HG03045 (cell line): ENCODE measurements around the gene RBM26.
"Not testable (repeated sequence)": the region's sequence is repeated elsewhere in the genome, so short reads cannot be mapped to it uniquely, and the experiment has no call there.

ENCODE experiments used
- ATAC-seq: cut with Tn5 transposase; IDR thresholded peaks from one replicate; pipeline ENCODE4 v1.9.1; 2021; ENCODE audit warnings: mild to moderate bottlenecking, moderate library complexity; ENCODE audit not compliant: unreplicated experiment

Gene RBM26

DNA sequence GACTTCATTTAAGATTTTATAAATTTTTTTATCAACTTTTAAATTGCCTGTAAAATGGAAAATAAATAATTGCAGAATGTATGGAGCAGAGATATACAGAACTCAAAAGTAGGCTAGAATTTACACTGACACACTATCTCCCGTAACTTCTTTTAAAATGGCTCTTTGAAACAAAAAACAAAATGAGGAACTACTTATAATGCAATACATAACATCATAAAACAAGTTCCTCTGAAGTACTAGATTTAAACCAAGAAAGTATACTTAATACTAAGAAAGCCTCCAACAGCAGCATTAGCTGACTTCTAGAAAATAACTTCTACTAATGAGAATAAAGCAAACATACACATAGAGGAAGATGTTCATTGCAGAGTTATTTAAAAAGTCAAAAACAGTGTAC, 17.0 kb downstream of the RBM26 start:
- no peak for ATAC-seq

DNA sequence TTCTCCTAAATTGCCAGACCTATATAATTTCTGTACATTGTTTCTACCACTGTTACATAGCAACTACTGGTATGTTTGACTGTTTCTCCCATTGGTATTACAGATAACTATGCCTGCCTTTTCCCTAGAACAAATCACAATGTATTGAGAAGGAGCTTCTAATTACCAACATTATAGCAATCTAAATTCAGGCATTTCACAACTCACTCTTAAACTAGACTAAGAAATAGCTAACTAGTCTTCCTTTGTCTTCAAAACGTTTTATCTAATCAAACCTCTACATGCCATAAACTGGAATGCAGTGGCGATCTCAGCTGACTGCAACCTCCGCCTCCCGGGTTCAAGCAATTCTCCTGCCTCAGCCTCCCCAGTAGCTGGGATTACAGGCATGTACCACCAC, 18.2 kb downstream of the RBM26 start:
- no peak for ATAC-seq

GRCh38 chr13:79386125-79386826, 19.8 kb downstream of the RBM26 start:
- peak; percentile 5 for ATAC-seq

DNA sequence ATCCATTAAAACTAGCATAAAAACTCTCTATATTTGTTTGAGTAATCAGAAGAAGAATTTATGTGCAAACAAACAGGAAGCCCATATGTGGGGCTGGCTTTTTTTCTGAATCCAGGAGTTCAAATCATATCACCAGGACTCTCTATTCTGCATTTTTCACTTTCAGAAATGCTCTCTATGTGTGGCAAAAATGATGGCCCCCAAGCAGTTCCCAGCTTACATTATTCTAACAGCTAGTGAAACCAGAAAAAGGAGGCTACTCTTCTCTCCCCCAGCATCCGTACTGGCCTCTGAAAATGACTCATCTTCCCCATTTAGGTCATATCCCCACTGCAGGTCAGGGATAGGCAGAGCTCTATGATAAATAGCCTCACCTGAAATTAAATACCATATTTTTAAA, 20.4 kb downstream of the RBM26 start:
- ATAC-seq = peak; percentile 95

DNA sequence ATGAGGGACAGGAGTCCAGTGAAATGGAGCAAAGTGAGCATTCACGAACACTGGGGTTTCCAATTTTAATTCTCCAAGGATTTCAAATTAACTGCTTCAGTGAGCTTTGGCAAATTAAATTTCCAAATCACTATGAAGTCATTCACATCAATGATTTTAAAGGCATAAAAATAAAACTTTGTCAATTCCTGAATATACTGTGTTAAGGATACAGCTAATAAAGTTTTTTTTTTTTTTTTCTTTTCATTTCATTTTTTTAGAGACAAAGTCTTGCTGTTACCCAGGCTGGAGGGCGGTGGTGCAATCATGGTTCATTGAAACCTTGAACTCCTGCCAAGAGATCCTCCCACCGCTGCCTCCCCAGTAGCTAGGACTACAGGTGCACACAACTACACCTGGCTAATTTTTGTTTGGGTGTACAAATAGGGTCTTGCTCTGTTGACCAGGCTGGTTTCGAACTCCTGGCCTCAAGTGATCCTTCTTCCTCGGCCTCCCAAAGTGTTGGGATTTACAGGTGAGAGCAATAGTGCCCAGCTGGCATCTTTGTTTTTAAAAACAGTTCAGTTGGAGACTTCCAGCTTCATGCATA, 21.9 kb downstream of the RBM26 start:
- ATAC-seq = no peak

- peak; percentile 40 for ATAC-seq
These were observed 23.3 kb downstream of the RBM26 start for GRCh38 chr13:79382545-79383275.

GRCh38 chr13:79380997-79381396, 25.1 kb downstream of the RBM26 start:
- no peak for ATAC-seq

DNA sequence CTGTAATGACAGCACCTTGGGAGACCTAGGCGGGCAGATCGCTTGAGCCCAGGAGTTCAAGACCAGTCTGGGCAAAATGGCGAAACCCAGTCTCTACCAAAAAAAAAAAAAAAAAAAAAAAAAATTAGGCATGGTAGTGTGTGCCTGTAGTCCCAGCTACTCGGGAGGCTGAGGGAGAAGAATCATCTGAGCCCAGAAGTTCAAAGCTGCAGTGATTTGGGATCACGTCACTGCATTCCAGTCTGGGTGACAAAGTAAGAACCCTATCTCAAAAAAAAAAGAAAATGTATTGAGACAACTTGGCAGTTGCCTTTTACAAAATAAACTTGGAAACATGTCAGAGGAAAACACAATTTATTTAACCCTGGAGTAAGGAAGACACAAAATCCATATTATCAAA, 26.8 kb downstream of the RBM26 start:
- ATAC-seq = no peak

- ATAC-seq = no peak
These were observed 29.2 kb downstream of the RBM26 start for GRCh38 chr13:79376843-79377242.

GRCh38 chr13:79374578-79374977, 31.5 kb downstream of the RBM26 start:
- no peak for ATAC-seq

GRCh38 chr13:79373916-79374315, 32.1 kb downstream of the RBM26 start:
- no peak for ATAC-seq

DNA sequence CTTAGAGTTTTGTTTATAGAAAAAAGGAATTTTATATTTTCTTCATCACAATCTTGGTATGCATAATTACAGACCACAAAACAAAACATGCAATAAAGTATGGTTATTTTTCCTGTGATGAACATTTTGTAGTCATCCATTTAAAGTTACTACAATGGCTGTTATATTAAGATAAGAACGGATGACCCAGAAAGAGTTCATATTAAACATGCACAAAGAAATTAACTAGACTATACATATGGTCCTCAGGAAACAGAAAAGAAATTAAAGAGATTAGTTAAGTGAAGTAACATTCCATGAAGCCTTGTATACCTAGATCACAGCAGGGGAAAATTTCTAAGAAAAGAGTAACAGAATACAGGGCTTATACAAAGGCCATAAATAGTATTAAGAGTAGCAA, 36.8 kb downstream of the RBM26 start:
- ATAC-seq = no peak

DNA sequence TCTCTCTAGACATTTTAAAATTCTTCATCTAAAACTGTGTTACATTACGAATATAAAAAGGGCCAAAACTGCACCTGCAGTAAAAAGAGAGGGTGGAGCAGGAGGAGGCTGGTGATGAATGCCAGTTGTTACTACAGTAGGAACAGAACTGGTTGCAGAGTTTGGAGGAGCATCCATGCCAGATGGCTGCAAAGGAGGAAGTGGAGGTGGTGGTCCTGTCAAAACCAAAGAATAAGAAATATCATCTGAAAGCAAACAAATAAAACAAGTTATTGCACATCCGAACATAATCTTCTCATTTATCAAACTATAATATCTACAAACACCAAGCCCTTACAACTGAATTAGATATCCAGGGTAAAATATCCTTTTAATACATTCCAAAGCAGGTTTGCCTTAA, 40.1 kb downstream of the RBM26 start:
- no peak for ATAC-seq

- no peak for ATAC-seq
These were observed 44.8 kb downstream of the RBM26 start for GRCh38 chr13:79361299-79361698.

DNA sequence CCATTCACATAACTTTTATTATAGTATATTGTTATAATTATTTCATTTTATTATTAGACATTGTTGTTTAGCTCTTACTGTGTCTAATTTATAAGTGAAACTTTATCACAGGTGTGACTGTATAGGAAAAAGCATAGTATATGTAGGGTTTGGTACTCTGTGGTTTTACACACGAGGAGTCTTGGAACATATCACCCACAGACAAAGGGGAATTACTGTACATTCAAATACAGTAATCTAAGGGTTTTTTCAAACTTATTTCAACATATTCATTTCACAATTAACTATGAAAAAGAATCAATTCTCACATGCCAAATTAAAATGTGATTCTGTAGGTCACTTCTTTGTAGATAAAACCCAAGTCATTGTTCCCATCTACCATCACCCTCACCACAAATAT, 46.0 kb downstream of the RBM26 start:
- ATAC-seq = no peak

- no peak for ATAC-seq
These were observed 47.0 kb downstream of the RBM26 start for GRCh38 chr13:79359064-79359463.

DNA sequence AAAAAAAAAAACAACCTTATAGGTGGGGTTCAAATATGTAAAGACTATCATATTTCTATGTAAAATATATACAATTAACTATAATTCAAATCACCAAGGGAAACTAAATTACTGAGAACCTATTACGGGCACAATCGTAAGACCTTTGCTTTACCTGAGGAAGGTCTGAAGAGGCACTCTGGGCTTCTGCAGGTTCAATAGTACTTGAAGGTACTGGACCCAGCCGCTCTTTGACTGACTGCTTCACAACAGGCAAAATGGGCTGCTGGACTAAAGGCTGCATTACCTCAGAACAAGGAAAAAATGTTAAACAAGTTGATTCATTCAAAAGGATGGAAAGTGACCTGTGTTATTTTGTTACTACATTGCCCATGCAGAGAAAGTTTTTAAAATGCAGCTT, 51.8 kb downstream of the RBM26 start:
- no peak for ATAC-seq

DNA sequence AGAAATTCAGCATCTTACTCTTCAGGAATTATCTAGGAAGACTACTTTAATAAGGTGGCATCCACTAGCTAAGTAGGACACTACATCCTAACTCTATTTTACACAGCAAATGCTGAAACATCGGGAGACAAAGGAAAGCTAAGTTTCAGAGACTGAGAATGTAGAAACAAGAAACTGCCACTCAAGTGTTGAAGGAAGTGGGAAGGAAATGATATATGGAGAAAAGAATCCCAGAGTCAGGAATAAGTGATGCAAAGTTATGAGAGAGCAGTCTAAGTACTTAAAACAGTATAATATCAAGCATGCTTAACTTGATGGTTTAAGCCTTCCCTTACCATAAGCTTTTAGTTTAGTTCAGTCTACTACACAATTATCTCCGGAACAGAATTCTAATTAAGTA, 52.4 kb downstream of the RBM26 start:
- ATAC-seq = no peak

GRCh38 chr13:79352107-79352506, 53.9 kb downstream of the RBM26 start:
- no peak for ATAC-seq

DNA sequence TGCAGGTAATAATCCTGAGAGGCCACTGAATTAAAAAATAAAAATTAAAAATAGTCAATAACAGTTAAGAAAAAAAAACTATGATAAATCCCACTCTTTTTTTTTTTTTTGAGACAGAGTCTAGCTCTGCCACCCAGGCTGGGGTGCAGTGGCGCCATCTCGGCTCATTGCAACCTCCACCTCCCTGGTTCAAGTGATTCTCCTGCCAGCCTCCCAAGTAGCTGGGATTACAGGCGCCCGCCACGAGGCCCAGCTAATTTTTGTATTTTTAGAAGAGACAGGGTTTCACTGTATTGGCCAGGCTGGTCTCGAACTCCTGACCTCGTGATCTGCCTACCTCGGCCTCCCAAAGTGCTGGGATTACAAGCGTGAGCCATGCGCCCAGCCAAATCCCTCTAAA, 56.4 kb downstream of the RBM26 start:
- not testable (repeated sequence) for ATAC-seq

DNA sequence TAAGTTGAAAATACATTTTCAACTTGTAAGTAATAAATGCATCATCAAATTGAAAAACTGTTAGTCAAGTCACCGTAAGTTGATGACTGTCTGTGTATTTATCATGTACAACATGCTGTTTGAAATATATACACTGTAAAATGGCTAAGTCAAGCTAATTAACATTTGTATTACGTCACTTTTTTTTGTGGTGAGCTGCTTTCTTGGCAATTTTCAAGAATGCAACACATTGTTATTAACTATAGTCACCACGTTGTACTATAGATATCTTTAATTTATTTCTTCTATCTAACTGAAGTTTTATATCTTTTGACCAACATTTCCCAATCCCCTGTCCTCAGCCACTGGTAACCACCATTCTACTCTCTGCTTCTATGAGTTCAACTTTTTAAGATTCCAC, 57.0 kb downstream of the RBM26 start:
- no peak for ATAC-seq

DNA sequence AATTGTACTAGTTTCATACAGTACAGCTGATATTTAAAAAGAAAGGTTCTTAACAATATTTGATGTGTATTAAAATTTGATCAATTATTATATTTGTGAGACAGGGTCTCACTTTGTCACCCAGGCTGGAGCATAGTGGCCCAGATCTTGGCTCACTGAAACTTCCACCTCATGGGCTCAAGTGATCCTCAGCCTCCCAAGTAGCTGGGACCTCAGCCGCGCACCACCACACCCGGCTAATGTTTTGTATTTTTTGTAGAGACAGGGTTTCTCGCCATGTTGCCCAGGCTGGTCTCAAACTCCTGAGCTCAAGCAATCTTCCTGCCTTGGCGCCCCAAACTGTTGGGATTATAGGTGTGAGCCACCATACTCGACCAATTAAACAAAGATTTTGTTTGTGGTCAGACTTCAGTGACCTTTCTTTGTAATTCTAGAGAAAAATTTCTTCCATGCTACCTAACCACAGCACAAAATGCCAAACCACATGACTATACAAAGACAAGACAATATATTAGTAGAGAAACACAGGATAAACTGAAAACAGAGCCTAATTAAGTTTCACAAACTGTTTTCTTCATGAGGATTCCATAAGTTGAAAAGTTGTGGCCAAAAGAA, 59.6 kb downstream of the RBM26 start:
- ATAC-seq = no peak
